Lower lobe of right lung (tissue), 2 donors: ENCODE data around the gene KCNJ14. TPM values are rescaled to one million over a fixed set of nuclear protein-coding genes. Genes with fewer than 3 reads are reported as not detected.
A peak's percentile ranks its signal among the peaks of the same experiment; 100 is the strongest.

Experiments used
- ATAC-seq, 2 donors: fragments of 200-7000 bp; cut with Tn5 transposase; one replicate each; pipeline ENCODE4 v1.9.1; 2020 to 2022; ENCODE audit warnings: mild to moderate bottlenecking in 2 of 2, moderate library complexity in 2 of 2
- DNase-seq: peaks from one replicate; pipeline ENCODE4 v3.0.0-alpha.2; 2020
- H3K27ac ChIP-seq: fragments of 200-600 bp; one replicate; pipeline ENCODE4 v1.8.0; 2022
- H3K27me3 ChIP-seq: fragments of 200-600 bp; one replicate; pipeline ENCODE4 v1.8.0; 2022; ENCODE audit warnings: low read depth
- H3K36me3 ChIP-seq: fragments of 200-600 bp; one replicate; pipeline ENCODE4 v1.8.0; 2022; ENCODE audit warnings: mild to moderate bottlenecking
- H3K4me1 ChIP-seq: fragments of 200-600 bp; one replicate; pipeline ENCODE4 v1.8.0; 2022
- H3K4me3 ChIP-seq: fragments of 200-600 bp; one replicate; pipeline ENCODE4 v1.8.0; 2022; ENCODE audit warnings: mild to moderate bottlenecking
- H3K9me3 ChIP-seq: fragments of 200-600 bp; one replicate; pipeline ENCODE4 v1.8.0; 2022
- CTCF ChIP-seq: fragments of 200-600 bp; IDR thresholded peaks from one replicate; pipeline ENCODE4 v1.8.0; 2022; ENCODE audit warnings: antibody characterized with exemption, mild to moderate bottlenecking
- intact Hi-C: fragments of 100-400 bp; cut with DNase I; formaldehyde crosslinking; loops from one replicate; pipeline ENCODE4 v1.11.0; 2022
- total RNA-seq: library from RNA; stranded (reverse); fragmentation: NEBNext Ultra II Directional; extraction: Animal tissue kit (Norgen Biotek cat#: 25700); gene quantifications from one replicate; pipeline ENCODE4 v1.2.1, GENCODE V29; 2021
- donor health status: DM: no; HTN: yes; CAD: no; lungs with severe emphysema.

The KCNJ14 gene
- total RNA-seq, 1 donor from 2014 or later = 0.71 TPM

- DNase-seq (no peak), ATAC-seq (no peak)
- no peaks in the 10 kb centered on the region for H3K9me3 ChIP-seq
- H3K27me3 ChIP-seq = no peaks in the 10 kb centered on the region
- H3K4me3 ChIP-seq = no peak overlapping the region
- H3K36me3 ChIP-seq = peaks cover 72% of the 10 kb centered on the region
- peaks cover 24% of the 10 kb centered on the region for H3K4me1 ChIP-seq
- intact Hi-C loops = no loop called here
- no peak overlapping the region for H3K27ac ChIP-seq
- no peak for TF ChIP-seq CTCF
Observed at GRCh38 chr19:48477067-48477685, 21.8 kb downstream of the KCNJ14 start.

GRCh38 chr19:48477698-48478338 is 22.4 kb downstream of the KCNJ14 start:
- ATAC-seq (no peak), DNase-seq (no peak)
- Histone ChIP-seq H3K36me3 (peaks cover 65% of the 10 kb centered on the region), H3K4me3 (no peak overlapping the region), H3K4me1 (peaks cover 21% of the 10 kb centered on the region), H3K27me3 (no peaks in the 10 kb centered on the region), H3K9me3 (no peaks in the 10 kb centered on the region), H3K27ac (no peak overlapping the region)
- intact Hi-C loops = no loop called here
- TF ChIP-seq CTCF = no peak

- peaks cover 18% of the 10 kb centered on the region for H3K4me1 ChIP-seq
- H3K36me3 ChIP-seq = peaks cover 57% of the 10 kb centered on the region
- H3K27me3 ChIP-seq = no peaks in the 10 kb centered on the region
- no peak overlapping the region for H3K4me3 ChIP-seq
- intact Hi-C loops = no loop called here
- no peak for DNase-seq
- no peak for ATAC-seq
- TF ChIP-seq CTCF = no peak
- H3K27ac ChIP-seq = no peak overlapping the region
- H3K9me3 ChIP-seq = no peaks in the 10 kb centered on the region
Observed at GRCh38 chr19:48478339-48479256, 23.2 kb downstream of the KCNJ14 start.

GRCh38 chr19:48479686-48480085 is 24.3 kb downstream of the KCNJ14 start:
- no peaks in the 10 kb centered on the region for H3K9me3 ChIP-seq

More at GRCh38 chr19:48479686-48480085, 24.3 kb downstream of the KCNJ14 start:
- Histone ChIP-seq H3K27me3 (no peaks in the 10 kb centered on the region), H3K4me3 (no peak overlapping the region), H3K27ac (peak overlapping the region; percentile 81), H3K36me3 (peaks cover 47% of the 10 kb centered on the region), H3K4me1 (peaks cover 18% of the 10 kb centered on the region)
- no peak for DNase-seq
- ATAC-seq = peak; percentile 3 to 9
- TF ChIP-seq CTCF = no peak
- intact Hi-C loops = no loop called here
